Suppressor macrophage treated with lipopolysaccharide for 1 hour (primary cell): ENCODE measurements around the gene PISD.
"Not testable (repeated sequence)": the region's sequence is repeated elsewhere in the genome, so short reads cannot be mapped to it uniquely, and the experiment has no call there.

Source experiments
- DNase-seq, 3 donors: peaks; one replicate each; pipeline ENCODE4 v3.0.0-alpha.2; 2020 to 2022

Gene PISD

GRCh38 chr22:31605851-31606585, 56.0 kb downstream of the PISD start:
- DNase-seq, result no peak

GRCh38 chr22:31604746-31605705, 57.0 kb downstream of the PISD start:
- no peak for DNase-seq

- DNase-seq, result no peak
Observed at GRCh38 chr22:31604137-31604705, 57.8 kb downstream of the PISD start.

- DNase-seq, result no peak
Observed at GRCh38 chr22:31603574-31603973, 58.4 kb downstream of the PISD start.

- DNase-seq, result no peak
Observed at GRCh38 chr22:31603081-31603525, 58.9 kb downstream of the PISD start.

- no peak for DNase-seq
Observed at GRCh38 chr22:31602259-31602952, 59.6 kb downstream of the PISD start.

- no peak for DNase-seq
Observed at GRCh38 chr22:31595271-31595670, 66.7 kb downstream of the PISD start.

- DNase-seq, result not testable (repeated sequence)
Observed at GRCh38 chr22:31590161-31590560, 71.9 kb downstream of the PISD start.

DNA sequence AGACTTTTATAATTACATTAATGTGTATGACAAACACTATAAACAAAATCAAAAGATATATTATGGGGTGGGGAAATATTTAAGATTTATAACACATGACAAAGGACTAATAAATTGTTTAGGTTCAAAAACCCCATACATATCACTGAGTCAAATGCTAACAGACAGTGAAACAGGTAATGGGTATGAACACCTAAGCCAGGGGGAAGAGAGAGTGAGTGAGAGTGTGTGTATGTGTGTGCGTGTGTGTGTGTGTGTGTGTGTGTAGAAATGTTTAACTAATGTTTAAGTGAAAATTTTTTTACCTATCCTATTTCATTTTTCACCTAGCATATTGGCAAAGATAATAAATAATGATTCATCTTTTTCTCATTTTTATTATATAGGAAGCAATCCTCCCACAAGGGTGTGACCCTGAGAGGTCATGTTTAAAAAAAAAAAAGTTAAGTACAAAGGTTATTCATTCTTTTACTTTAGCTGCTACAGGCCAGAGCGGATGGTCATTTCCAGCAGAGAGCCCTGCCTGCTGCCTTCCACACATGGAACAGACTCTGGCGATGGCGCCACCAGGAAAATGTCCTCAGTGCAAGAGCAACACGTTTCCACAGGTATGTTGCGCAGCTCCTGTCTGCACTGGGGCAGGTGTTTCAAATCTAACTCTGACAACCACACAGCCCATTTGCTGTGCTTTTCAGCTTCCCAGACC, 72.9 kb downstream of the PISD start:
- no peak for DNase-seq

GRCh38 chr22:31586137-31586920, 75.7 kb downstream of the PISD start:
- peak; percentile 26 to 49 (median 30) for DNase-seq

GRCh38 chr22:31585161-31585859, 76.7 kb downstream of the PISD start:
- DNase-seq, result peak; percentile 34 to 50 (median 41)

GRCh38 chr22:31584804-31585160, 77.2 kb downstream of the PISD start:
- DNase-seq, result no peak

DNA sequence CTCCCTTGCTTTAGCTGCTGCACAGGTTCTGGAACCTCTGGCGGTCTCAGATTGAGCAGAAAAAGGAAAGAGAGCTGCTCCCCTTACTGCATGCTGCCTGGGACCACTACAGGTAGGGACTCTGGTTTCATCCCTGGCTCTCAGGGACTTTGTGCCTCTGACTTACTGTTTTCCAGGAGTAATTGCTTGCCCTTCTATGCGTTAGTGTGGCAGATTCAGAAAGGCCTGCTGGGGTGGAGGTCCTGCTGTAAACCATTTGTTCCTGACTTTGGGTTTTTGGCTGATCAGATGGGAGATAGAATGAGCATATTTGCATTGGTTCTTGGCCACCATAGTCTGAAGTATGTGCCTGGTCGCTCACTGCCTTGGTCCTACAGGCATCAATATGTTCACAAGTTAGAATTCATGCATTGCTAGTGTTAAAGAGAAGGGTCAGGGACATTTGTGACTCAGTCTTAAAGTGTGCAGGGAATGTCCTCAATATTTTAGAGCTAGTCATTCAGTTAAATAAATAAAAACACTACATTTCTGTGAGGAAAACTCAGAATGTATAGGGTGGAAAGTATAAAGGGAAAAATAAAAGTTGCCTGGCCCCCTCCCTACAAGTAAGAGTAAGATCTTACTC, 78.0 kb downstream of the PISD start:
- no peak for DNase-seq

- no peak for DNase-seq
Observed at GRCh38 chr22:31579835-31580242, 82.2 kb downstream of the PISD start.

DNA sequence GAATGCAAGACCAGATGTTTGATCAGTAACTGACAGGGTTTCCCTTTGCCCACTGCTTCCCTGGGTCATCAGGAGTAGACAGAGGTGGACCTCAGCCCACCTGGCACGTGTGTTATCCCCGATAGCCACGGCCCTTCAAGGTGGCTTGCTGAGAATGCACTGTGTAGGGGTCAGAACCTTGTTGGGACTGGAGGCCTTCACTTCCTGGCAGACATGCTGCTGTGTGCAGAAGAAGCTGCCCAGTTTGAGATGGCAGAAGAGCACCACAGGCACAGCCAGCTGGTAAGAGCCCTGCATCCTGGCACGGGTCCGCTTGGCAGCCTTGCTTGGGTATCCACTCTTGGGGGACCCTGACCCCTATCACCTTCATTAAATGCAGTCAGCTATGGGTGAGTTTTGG, 83.8 kb downstream of the PISD start:
- DNase-seq, result no peak

DNA sequence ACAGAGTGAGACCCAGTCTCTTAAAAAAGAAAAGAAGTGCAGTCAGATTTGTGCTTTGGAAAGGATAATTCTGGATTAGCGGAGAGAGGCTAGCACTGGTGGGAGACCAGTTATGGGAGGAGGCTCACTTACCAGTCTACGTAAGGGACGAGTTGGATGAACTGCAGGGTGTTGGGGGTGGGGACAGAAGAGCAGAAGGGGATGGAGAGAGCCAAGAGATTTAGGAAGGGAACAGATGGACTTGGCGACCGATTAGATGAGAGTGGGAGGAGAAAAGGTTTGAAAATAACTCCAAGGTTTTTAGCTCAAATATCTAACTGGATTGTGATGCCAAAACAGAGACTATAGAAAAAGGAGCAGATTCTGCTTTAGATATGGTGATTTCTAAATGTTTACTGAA, 84.3 kb downstream of the PISD start:
- DNase-seq, result no peak

DNA sequence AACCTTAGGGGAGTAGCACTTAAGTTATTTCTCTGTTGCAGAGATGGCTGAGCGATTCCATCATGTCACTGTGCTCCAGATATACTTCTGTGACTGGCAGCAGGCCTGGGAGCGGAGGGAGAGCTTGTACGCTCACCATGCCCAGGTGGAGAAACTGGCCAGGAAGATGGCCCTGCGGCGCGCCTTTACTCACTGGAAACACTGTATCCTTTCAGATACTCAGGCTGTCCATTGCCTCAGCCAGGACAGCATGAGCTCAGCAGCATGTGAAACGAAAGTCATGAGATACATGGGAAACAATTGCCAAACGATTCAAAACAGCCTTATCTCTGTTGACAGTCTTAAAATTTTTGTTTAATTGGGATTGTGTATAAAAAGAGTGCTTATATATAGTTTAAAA, 86.8 kb downstream of the PISD start:
- DNase-seq, result no peak

DNA sequence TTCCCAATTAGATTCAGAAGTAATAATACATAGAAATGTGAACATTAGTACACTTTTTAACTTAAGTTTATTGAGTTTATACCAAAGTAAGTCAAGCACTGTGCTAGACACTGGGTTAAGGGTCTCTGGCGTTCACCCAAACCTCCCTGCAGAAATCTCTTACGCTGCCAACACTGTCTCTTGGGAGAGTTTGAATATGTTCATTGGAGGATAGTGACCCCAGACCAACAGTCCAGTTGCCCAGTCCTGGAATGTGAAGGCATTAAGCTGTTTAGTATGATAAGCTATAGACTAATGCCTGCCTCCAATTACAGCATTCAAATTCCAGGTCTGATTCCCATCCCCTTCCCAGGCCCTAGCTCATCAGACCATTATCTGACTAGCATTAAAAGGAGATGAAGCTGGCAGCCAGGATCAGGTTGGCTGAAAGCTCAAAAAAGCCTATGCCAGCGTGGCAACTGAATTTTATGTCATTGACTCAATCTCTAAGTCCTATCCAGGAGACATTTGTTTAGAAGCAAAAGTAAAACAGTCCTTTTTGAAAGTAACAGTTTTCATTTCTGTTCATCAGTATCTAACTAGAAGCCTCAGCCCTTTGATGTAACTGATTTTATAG, 87.9 kb downstream of the PISD start:
- no peak for DNase-seq

GRCh38 chr22:31572939-31573338, 89.1 kb downstream of the PISD start:
- DNase-seq, result no peak

- DNase-seq, result peak; percentile 40 to 55 (median 53)
Observed at GRCh38 chr22:31569126-31569525, 92.9 kb downstream of the PISD start.
